GM12891 (cell line): ENCODE measurements around the gene INAFM2.

ENCODE experiments used
- PAX5 ChIP-seq: IDR thresholded peaks from 2 replicates; pipeline ENCODE4 v1.6.1; 2011; ENCODE audit warnings: low read length, moderate library complexity, mild to moderate bottlenecking; ENCODE audit not compliant: insufficient read depth, severe bottlenecking
- POLR2A ChIP-seq: IDR thresholded peaks from 2 replicates; pipeline ENCODE4 v1.6.1; 2011; ENCODE audit warnings: low read depth, low read length, control low read depth
- POLR2AphosphoS5 ChIP-seq: IDR thresholded peaks from 2 replicates; pipeline ENCODE4 v1.6.1; 2011; ENCODE audit warnings: low read depth, low read length, control low read depth
- POU2F2 ChIP-seq: IDR thresholded peaks from 2 replicates; pipeline ENCODE4 v1.6.1; 2011; ENCODE audit warnings: low read depth, mild to moderate bottlenecking, control low read depth, low read length, moderate library complexity
- SPI1 ChIP-seq: IDR thresholded peaks from 2 replicates; pipeline ENCODE4 v1.6.1; 2011; ENCODE audit warnings: low read depth, low read length, control low read depth
- TAF1 ChIP-seq: IDR thresholded peaks from 2 replicates; pipeline ENCODE4 v1.6.1; 2011; ENCODE audit warnings: low read depth, low read length, control low read depth

GRCh38 chr15:40275523-40275922 lies 48.0 kb upstream of the INAFM2 start:
- no peak for TF ChIP-seq POLR2AphosphoS5
- TF ChIP-seq TAF1 = no peak
- no peak for TF ChIP-seq POLR2A
- no peak for TF ChIP-seq POU2F2
- TF ChIP-seq SPI1 = no peak
- TF ChIP-seq PAX5 = no peak
